Spleen (tissue), 11 donors: ENCODE measurements around the gene HDDC2. TPM values are rescaled to one million over a fixed set of nuclear protein-coding genes. Genes with fewer than 3 reads are reported as not detected.
"Not testable (repeated sequence)": the region's sequence is repeated elsewhere in the genome, so short reads cannot be mapped to it uniquely, and the experiment has no call there.

Experiments used
- DNase-seq: peaks from one replicate; pipeline ENCODE4 v3.0.0-alpha.2; 2020
- H3K27ac ChIP-seq, 8 donors: fragments of 200-600 bp; sonication (generic) in 7 of 8; 1 replicate in 4 of 8; 2 replicates in 4 of 8; pipeline versions ENCODE4 v1.5.0 to v1.8.0; 2016 to 2021; ENCODE audit warnings: inconsistent platforms in 4 of 8, mild to moderate bottlenecking in 4 of 8, moderate library complexity in 1 of 8
- H3K27me3 ChIP-seq, 7 donors: fragments of 200-600 bp; sonication (generic) in 6 of 7; replicated peaks in 1 of 7; 1 replicate in 4 of 7; 2 replicates in 3 of 7; pipeline versions ENCODE4 v1.5.0 to v1.8.0; 2016 to 2021; ENCODE audit warnings: inconsistent platforms in 3 of 7, mild to moderate bottlenecking in 1 of 7
- H3K36me3 ChIP-seq, 6 donors: fragments of 200-600 bp; sonication (generic) in 5 of 6; 1 replicate in 4 of 6; 2 replicates in 2 of 6; pipeline versions ENCODE4 v1.5.0 to v1.8.0; 2016 to 2021; ENCODE audit warnings: inconsistent platforms in 2 of 6
- H3K4me1 ChIP-seq, 6 donors: fragments of 200-600 bp; sonication (generic) in 5 of 6; 1 replicate in 3 of 6; 2 replicates in 3 of 6; pipeline versions ENCODE4 v1.5.0 to v1.8.0; 2016 to 2021; ENCODE audit warnings: inconsistent platforms in 3 of 6
- H3K4me3 ChIP-seq, 8 donors: fragments of 200-600 bp; sonication (generic) in 7 of 8; 1 replicate in 4 of 8; 2 replicates in 4 of 8; pipeline versions ENCODE4 v1.5.0 to v1.8.0; 2016 to 2021; ENCODE audit warnings: inconsistent platforms in 4 of 8, mild to moderate bottlenecking in 4 of 8, moderate library complexity in 2 of 8
- H3K9me3 ChIP-seq, 8 donors: fragments of 200-600 bp; sonication (generic) in 7 of 8; 1 replicate in 4 of 8; 2 replicates in 4 of 8; pipeline versions ENCODE4 v1.5.0 to v1.8.0; 2016 to 2021; ENCODE audit warnings: inconsistent platforms in 4 of 8
- POLR2A ChIP-seq, 3 donors: fragments of 450-650 bp; IDR thresholded peaks; one replicate each; pipeline ENCODE4 v1.5.1; 2017; ENCODE audit warnings: antibody characterized with exemption in 3 of 3, mild to moderate bottlenecking in 1 of 3
- POLR2AphosphoS5 ChIP-seq, 3 donors: sonication (generic); formaldehyde crosslinking; IDR thresholded peaks; one replicate each; pipeline ENCODE4 v1.5.1; 2017; ENCODE audit warnings: antibody characterized with exemption in 3 of 3
- WGBS, 5 donors: extraction: QIAGEN DNeasy Blood & Tissue Kit in 3 of 5; methylation state at CpG; one replicate each; pipeline versions ENCODE4 v1.1.5 to v1.1.7; 2013 to 2018; 5-methylcytosine and 5-hydroxymethylcytosine counted together
- intact Hi-C: fragments of 100-400 bp; cut with DNase I; formaldehyde crosslinking; loops from one replicate; pipeline ENCODE4 v1.15.0; 2023; ENCODE audit warnings: low total_unique reads
- polyA plus RNA-seq, 3 donors: library from polyadenylated mRNA; stranded (reverse); fragments of 200-250 nt; gene quantifications; one replicate each; pipeline ENCODE4 v1.2.1, GENCODE V29; 2013
- total RNA-seq, 7 donors: library from RNA; depleted of rRNA in 3 of 7; stranded (reverse); fragments of >200 nt in 3 of 7; fragmentation: NEBNext Ultra II Directional in 4 of 7; extraction: Animal tissue kit (Norgen Biotek cat#: 25700) in 4 of 7; gene quantifications; one replicate each; pipeline versions ENCODE4 v1.1.0 to v1.2.1, GENCODE V29; 2016 to 2021
- TF ChIP-seq, protein P1 (sequence below), 11 experiments: fragments of 200-600 bp in 7 of 11; fragments of 450-650 bp in 4 of 11; sonication (generic) in 4 of 11; IDR thresholded peaks in 8 of 11; conservative IDR thresholded peaks in 3 of 11; 1 replicate in 7 of 11; 2 replicates in 4 of 11; pipeline versions ENCODE4 v1.4.0 to v1.8.0; 2016 to 2021; ENCODE audit warnings: antibody characterized with exemption in 11 of 11, inconsistent platforms in 4 of 11, mild to moderate bottlenecking in 1 of 11
- donor health status: healthy with polysubstance abuse.
- donor health status: DM: no; HTN: no; CAD: no; lungs with moderate emphysema.
- donor health status: DM: no; HTN: no; CAD: no.
- donor health status: Bipolar disorder and iron deficiency.
- donor health status: healthy.
- donor health status: DM: no; HTN: no; CAD: no.
- donor health status: DM: yes; HTN: yes; CAD: no.

The HDDC2 gene
- total and polyA plus RNA-seq, 10 donors, result 22.4 to 68.7 (median 38.7) TPM

DNA sequence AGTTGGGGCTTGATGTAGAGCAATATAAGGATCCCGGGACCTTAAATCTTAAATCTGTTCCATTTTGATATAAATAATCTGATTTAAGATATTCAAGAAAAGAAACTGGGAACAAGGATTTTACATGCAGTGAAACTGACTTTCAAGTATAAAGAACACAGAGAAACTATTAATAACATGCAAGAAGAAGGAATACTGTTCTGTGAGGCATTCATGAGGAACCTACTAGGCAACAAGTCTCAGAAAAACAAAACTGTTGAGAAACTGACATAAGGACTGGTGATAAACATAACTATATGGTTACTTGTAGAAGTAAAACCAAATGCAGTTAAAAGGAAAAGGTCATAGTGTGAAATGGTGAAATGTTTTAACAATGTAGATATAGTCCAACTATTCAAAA, 15.8 kb downstream of the HDDC2 start:
- DNase-seq, result no peak
- no peak overlapping the region for H3K4me3 ChIP-seq
- no peak overlapping the region for H3K27ac ChIP-seq
- peaks cover 0 to 83% (median 32%) of the 10 kb centered on the region in 6 donors for H3K36me3 ChIP-seq
- no peaks in the 10 kb centered on the region for H3K27me3 ChIP-seq
- H3K9me3 ChIP-seq, result peaks cover 0 to 32% (median 21%) of the 10 kb centered on the region in 8 donors
- TF ChIP-seq, protein P1, sequence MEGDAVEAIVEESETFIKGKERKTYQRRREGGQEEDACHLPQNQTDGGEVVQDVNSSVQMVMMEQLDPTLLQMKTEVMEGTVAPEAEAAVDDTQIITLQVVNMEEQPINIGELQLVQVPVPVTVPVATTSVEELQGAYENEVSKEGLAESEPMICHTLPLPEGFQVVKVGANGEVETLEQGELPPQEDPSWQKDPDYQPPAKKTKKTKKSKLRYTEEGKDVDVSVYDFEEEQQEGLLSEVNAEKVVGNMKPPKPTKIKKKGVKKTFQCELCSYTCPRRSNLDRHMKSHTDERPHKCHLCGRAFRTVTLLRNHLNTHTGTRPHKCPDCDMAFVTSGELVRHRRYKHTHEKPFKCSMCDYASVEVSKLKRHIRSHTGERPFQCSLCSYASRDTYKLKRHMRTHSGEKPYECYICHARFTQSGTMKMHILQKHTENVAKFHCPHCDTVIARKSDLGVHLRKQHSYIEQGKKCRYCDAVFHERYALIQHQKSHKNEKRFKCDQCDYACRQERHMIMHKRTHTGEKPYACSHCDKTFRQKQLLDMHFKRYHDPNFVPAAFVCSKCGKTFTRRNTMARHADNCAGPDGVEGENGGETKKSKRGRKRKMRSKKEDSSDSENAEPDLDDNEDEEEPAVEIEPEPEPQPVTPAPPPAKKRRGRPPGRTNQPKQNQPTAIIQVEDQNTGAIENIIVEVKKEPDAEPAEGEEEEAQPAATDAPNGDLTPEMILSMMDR (IDR thresholded peaks at IDR 0.05 in 8 of 11, conservative IDR thresholded peaks at IDR 0.05 in 3 of 11), result no peak
- TF ChIP-seq POLR2A (IDR thresholded peaks at IDR 0.05) (no peak), POLR2AphosphoS5 (IDR thresholded peaks at IDR 0.05) (no peak)
- H3K4me1 ChIP-seq, result no peaks in the 10 kb centered on the region
- intact Hi-C loops, result no loop called here
- WGBS, 5 donors, result 95 to 100% (median 98%) methylated on average over 1 of the region's 1 CpG

DNA sequence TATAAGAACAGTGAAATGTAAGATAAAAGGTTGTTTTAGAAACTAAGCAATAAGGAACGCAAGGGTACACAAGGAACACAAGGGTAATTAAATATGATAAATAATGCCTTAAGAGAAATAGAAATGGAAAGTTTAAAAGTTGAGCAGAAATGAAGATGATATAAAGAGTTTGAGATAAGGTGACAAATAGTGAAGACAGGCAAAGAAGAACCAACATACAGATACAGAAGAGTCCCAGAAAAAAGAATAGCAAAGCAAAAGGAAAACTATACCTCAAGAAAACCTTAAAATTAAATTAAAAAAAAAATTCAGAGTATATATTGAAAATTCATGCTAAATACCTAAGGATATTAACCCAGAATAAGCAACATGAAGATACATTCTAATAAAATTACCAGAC, 16.4 kb downstream of the HDDC2 start:
- intact Hi-C loops, result no loop called here
- H3K27me3 ChIP-seq, result no peaks in the 10 kb centered on the region

DNA sequence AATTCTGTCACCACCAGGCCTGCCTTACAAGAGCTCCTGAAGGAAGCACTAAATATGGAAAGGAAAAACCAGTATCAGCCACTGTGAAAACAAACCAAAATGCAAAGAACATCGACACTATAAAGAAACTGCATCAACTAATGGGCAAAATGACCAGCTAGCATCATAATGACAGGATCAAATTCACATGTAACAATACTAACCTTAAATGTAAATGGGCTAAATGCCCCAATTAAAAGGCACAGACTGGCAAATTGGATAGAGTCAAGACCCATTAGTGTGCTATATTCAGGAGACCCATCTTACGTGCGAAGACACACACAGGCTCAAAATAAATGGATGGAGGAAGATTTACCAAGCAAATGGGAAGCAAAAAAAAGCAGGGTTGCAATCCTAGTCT, 19.3 kb downstream of the HDDC2 start:
- 96 to 100% (median 98%) methylated on average over 3 of the region's 3 CpGs for WGBS, 5 donors
- Histone ChIP-seq H3K36me3 (peaks cover 0 to 80% (median 30%) of the 10 kb centered on the region in 6 donors), H3K9me3 (peaks cover 0 to 39% (median 22%) of the 10 kb centered on the region in 8 donors)
- H3K4me1 ChIP-seq, intact Hi-C loops, H3K27ac ChIP-seq, H3K27me3 ChIP-seq, H3K4me3 ChIP-seq, DNase-seq: not testable (repeated sequence)

More for the DNA sequence above, 16.4 kb downstream of the HDDC2 start:
- H3K36me3 ChIP-seq, result peaks cover 0 to 83% (median 35%) of the 10 kb centered on the region in 6 donors
- H3K9me3 ChIP-seq, result peaks cover 0 to 38% (median 22%) of the 10 kb centered on the region in 8 donors
- no peak overlapping the region for H3K27ac ChIP-seq
- no peaks in the 10 kb centered on the region for H3K4me1 ChIP-seq
- H3K4me3 ChIP-seq, result no peak overlapping the region
- DNase-seq, result no peak
- 96 to 100% (median 99%) methylated on average over 1 of the region's 1 CpG for WGBS, 5 donors
- TF ChIP-seq, protein P1 (IDR thresholded peaks at IDR 0.05 in 8 of 11, conservative IDR thresholded peaks at IDR 0.05 in 3 of 11), result no peak
- no peak for TF ChIP-seq POLR2AphosphoS5 (IDR thresholded peaks at IDR 0.05)
- TF ChIP-seq POLR2A (IDR thresholded peaks at IDR 0.05), result no peak

DNA sequence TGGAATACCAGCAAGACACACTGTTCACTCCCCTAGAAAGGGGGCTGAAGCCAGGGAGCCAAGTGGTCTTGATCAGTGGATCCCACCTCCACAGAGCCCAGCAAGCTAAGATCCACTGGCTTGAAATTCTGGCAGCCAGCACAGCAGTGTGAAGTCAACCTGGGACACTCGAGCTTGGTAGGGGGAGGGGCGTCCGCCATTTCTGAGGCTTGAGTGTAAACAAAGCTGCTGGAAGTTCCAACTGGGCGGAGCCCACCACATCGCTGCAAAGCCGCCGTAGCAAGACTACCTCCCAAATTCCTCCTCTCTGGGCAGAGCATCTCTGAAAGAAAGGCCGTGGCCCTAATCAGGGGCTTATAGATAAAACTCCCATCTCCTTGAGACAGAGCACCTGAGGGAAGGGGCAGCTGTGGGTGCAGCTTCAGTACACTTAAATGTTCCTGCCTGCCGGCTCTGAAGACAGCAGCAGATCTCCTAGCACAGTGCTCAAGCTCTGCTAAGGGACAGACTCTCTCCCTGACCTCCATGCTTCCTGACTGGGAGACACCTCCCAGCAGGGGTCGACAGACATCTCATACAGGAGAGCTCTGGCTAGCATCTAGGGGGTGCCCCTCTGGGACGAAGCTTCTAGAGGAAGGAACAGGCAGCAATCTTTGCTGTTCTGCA, 21.3 kb downstream of the HDDC2 start:
- DNase-seq, H3K4me1 ChIP-seq, H3K4me3 ChIP-seq, intact Hi-C loops, H3K27ac ChIP-seq, H3K27me3 ChIP-seq: not testable (repeated sequence)
- H3K9me3 ChIP-seq, result peaks cover 0 to 26% (median 15%) of the 10 kb centered on the region in 8 donors
- peaks cover 0 to 80% (median 34%) of the 10 kb centered on the region in 6 donors for H3K36me3 ChIP-seq
- 85 to 100% (median 93%) methylated on average over 7 to 11 of the region's 11 CpGs for WGBS, 5 donors

DNA sequence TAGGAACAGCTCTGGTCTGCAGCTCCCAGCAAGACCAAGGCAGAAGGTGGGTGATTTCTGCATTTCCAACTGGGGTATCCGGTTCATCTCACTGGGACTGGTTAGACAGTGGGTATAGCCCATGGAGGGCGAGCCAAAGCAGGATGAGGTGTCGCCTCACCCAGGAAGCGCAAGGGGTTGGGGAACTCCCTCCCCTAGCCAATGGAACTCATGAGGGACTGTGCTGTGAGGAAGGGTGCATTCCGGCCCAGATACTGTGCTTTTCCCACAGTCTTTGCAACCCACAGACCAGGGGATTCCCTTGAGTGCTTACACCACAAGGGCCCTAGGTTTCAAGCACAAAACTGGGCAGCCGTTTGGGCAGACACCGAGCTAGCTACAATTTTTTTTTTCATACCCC, 21.8 kb downstream of the HDDC2 start:
- H3K36me3 ChIP-seq, result peaks cover 0 to 80% (median 36%) of the 10 kb centered on the region in 6 donors
- no peak for TF ChIP-seq POLR2A (IDR thresholded peaks at IDR 0.05)
- TF ChIP-seq POLR2AphosphoS5 (IDR thresholded peaks at IDR 0.05), result no peak
- TF ChIP-seq, protein P1 (IDR thresholded peaks at IDR 0.05 in 8 of 11, conservative IDR thresholded peaks at IDR 0.05 in 3 of 11), result no peak
- H3K27me3 ChIP-seq, result no peaks in the 10 kb centered on the region
- DNase-seq, result peak; percentile 32
- WGBS, 5 donors, result 88 to 93% (median 91%) methylated on average over 7 of the region's 7 CpGs
- no peaks in the 10 kb centered on the region for H3K4me1 ChIP-seq
- intact Hi-C loops, result no loop called here
- H3K9me3 ChIP-seq, result peaks cover 0 to 20% (median 10%) of the 10 kb centered on the region in 8 donors
- H3K27ac ChIP-seq, result no peak overlapping the region
- H3K4me3 ChIP-seq, result no peak overlapping the region
